Gastrocnemius medialis (tissue), 4 donors: ENCODE results near the gene UGGT1. TPM values are rescaled to one million over a fixed set of nuclear protein-coding genes. Genes with fewer than 3 reads are reported as not detected.

ENCODE experiments used
- ATAC-seq, 2 donors: fragments of 150-250 bp; one replicate each; pipeline ENCODE4 v1.9.1; 2016
- DNase-seq, 2 donors: peaks; one replicate each; pipeline ENCODE4 v3.0.0-alpha.2; 2019
- H3K27ac ChIP-seq, 4 donors: fragments of 200-600 bp; sonication (generic); 1 replicate in 1 of 4; 2 replicates in 3 of 4; pipeline ENCODE4 v1.5.1; 2016 to 2018; ENCODE audit warnings: mild to moderate bottlenecking in 2 of 4, moderate library complexity in 1 of 4
- H3K27me3 ChIP-seq, 3 donors: fragments of 200-600 bp; sonication (generic) in 2 of 3; 1 replicate in 1 of 3; 2 replicates in 2 of 3; pipeline versions ENCODE4 v1.5.1 to v1.6.0; 2016 to 2019; ENCODE audit warnings: mild to moderate bottlenecking in 1 of 3, moderate library complexity in 1 of 3
- H3K36me3 ChIP-seq, 2 donors: fragments of 200-600 bp; sonication (generic) in 1 of 2; one replicate each; pipeline ENCODE4 v1.5.1; 2017 to 2018
- H3K4me1 ChIP-seq, 2 donors: fragments of 200-600 bp; sonication (generic) in 1 of 2; one replicate each; pipeline ENCODE4 v1.5.1; 2016 to 2017; ENCODE audit warnings: mild to moderate bottlenecking in 2 of 2
- H3K4me3 ChIP-seq, 4 donors: fragments of 200-600 bp; sonication (generic) in 3 of 4; 1 replicate in 1 of 4; 2 replicates in 3 of 4; pipeline ENCODE4 v1.5.1; 2016 to 2019; ENCODE audit warnings: mild to moderate bottlenecking in 2 of 4
- H3K9me3 ChIP-seq, 3 donors: fragments of 200-600 bp; sonication (generic) in 2 of 3; 1 replicate in 1 of 3; 2 replicates in 2 of 3; pipeline ENCODE4 v1.5.1; 2016 to 2019
- CTCF ChIP-seq, 5 experiments: fragments of 450-650 bp in 3 of 5; fragments of 200-600 bp in 2 of 5; sonication (generic) in 2 of 5; IDR thresholded peaks in 4 of 5; conservative IDR thresholded peaks in 1 of 5; 1 replicate in 4 of 5; 2 replicates in 1 of 5; pipeline ENCODE4 v1.5.1; 2016 to 2019; ENCODE audit warnings: antibody characterized with exemption in 5 of 5, mild to moderate bottlenecking in 3 of 5, moderate library complexity in 3 of 5
- POLR2A ChIP-seq, 2 donors: fragments of 450-650 bp; IDR thresholded peaks; one replicate each; pipeline ENCODE4 v1.6.1; 2017; ENCODE audit warnings: antibody characterized with exemption in 2 of 2, mild to moderate bottlenecking in 2 of 2, moderate library complexity in 2 of 2
- in situ Hi-C, 4 donors: fragments of 200-750 bp; cut with MboI; loops; one replicate each; pipeline versions ENCODE4 v1.15.0 to v1.8.0; 2017; ENCODE audit warnings: low sequenced_read_pairs in 4 of 4
- intact Hi-C: fragments of 100-400 bp; cut with DNase I; formaldehyde crosslinking; loops from one replicate; pipeline ENCODE4 v1.15.1; 2023; ENCODE audit warnings: low total_unique reads
- total RNA-seq, 4 donors: library from RNA; depleted of rRNA; stranded (reverse); fragments of >200 nt; gene quantifications; one replicate each; pipeline versions ENCODE4 v1.1.0 to v1.2.3, GENCODE V29; 2016

Gene UGGT1
- total RNA-seq, 4 donors from 2014 or later: 35.1 to 51.7 (median 45.2) TPM

DNA sequence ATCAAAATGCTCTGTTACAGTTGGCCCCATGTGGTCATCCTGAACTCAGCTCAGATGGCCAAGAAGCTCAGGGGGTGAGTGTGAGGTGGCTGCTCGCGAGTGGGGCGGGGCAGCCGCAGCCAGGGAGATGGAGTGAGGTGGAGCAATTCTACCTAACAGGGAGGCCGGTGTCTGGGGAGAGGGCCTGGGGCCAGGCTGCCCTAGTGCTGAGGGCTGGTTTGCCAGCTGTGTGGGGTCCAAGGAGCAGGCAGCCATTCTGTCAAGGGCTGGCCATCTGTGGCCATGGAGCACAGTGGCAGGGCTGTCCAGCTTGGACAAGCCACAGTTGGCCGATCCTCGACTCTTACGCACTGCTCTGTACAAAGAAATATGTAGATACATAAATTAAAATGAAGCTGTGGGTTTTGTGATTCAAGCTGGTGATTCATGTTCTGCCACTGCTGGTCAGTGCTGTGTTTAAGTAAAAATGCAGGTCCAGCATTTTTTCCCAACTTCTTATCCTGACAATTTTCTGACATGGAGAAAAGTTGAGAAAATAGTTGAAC is 145.6 kb downstream of the UGGT1 start:
- no peak for DNase-seq

GRCh38 chr2:128237081-128237534 is 146.1 kb downstream of the UGGT1 start:
- DNase-seq (no peak), ATAC-seq (no peak)
- no peaks in the 10 kb centered on the region for H3K36me3 ChIP-seq
- no peak for TF ChIP-seq CTCF (IDR thresholded peaks at IDR 0.05 in 4 of 5, conservative IDR thresholded peaks at IDR 0.05 in 1 of 5)
- no peak for TF ChIP-seq POLR2A (IDR thresholded peaks at IDR 0.05)
- H3K4me1 ChIP-seq: peaks cover 8 to 10% of the 10 kb centered on the region in 2 donors
- in situ Hi-C loops: loop anchor here in 2 of 4 donors (5.0 to 10.0 kb wide), 2 partner anchors 52 to 65 kb away; no protein-coding TSS in a partner anchor
- H3K27me3 ChIP-seq: no peaks in the 10 kb centered on the region
- no peak overlapping the region for H3K27ac ChIP-seq
- intact Hi-C loops: no loop called here
- no peaks in the 10 kb centered on the region for H3K9me3 ChIP-seq
- no peak overlapping the region for H3K4me3 ChIP-seq

More for the DNA sequence above, 145.6 kb downstream of the UGGT1 start:
- Histone ChIP-seq H3K4me1 (peaks cover 8 to 10% of the 10 kb centered on the region in 2 donors), H3K36me3 (no peaks in the 10 kb centered on the region), H3K4me3 (no peak overlapping the region), H3K27me3 (no peaks in the 10 kb centered on the region), H3K27ac (no peak overlapping the region), H3K9me3 (no peaks in the 10 kb centered on the region)
- no peak for ATAC-seq
- no peak for TF ChIP-seq POLR2A (IDR thresholded peaks at IDR 0.05)
- intact Hi-C loops (no loop called here), in situ Hi-C loops (loop anchor here in 2 of 4 donors (5.0 to 10.0 kb wide), 2 partner anchors 52 to 64 kb away; no protein-coding TSS in a partner anchor)

DNA sequence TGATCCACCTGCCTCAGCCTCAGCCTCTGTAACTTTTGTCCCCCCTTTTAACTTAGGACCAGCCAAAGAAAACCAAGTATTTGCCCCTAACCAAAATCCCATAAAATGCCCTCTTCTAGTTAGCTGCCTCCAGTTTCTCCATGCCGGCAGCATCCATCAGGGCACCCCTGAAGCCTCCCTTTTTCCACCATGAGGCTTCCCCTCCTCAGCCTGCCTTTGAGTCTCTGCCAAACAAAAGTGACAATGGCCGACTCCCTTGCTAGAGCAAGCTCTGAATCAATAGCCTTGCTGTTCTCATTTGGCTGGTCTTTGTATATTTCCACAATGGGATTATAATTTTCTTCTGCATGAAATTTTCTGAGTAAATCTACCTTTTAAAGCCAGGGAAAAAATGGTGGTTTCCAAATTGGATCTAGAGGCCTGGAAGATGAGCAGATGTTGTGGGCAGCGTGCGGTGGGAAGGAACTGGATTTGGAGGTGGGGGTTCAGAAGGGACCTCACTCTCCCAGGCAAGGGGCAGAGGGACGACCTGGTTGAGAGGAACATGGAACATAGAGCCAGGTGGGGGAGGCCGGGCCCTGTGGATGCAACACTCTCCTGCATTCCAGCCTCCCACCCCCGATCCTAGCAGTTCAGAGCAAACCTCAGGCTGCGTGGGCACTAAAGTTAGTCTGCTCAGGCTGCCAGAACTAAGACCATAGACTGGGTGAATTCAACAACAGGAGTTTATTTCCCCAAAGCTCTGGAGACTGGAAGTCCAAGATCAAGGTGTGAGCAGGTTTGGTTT is 147.1 kb downstream of the UGGT1 start:
- H3K36me3 ChIP-seq: no peaks in the 10 kb centered on the region
- H3K9me3 ChIP-seq: no peaks in the 10 kb centered on the region
- no peak overlapping the region for H3K4me3 ChIP-seq
- in situ Hi-C loops: loop anchor here in 2 of 4 donors (5.0 to 10.0 kb wide), 2 partner anchors 53 to 66 kb away; no protein-coding TSS in a partner anchor
- DNase-seq (no peak), ATAC-seq (no peak)
- H3K27me3 ChIP-seq: no peaks in the 10 kb centered on the region
- peaks cover 6 to 8% of the 10 kb centered on the region in 2 donors for H3K4me1 ChIP-seq
- intact Hi-C loops: no loop called here
- H3K27ac ChIP-seq: no peak overlapping the region
- no peak for TF ChIP-seq CTCF (IDR thresholded peaks at IDR 0.05 in 4 of 5, conservative IDR thresholded peaks at IDR 0.05 in 1 of 5)
- no peak for TF ChIP-seq POLR2A (IDR thresholded peaks at IDR 0.05)

DNA sequence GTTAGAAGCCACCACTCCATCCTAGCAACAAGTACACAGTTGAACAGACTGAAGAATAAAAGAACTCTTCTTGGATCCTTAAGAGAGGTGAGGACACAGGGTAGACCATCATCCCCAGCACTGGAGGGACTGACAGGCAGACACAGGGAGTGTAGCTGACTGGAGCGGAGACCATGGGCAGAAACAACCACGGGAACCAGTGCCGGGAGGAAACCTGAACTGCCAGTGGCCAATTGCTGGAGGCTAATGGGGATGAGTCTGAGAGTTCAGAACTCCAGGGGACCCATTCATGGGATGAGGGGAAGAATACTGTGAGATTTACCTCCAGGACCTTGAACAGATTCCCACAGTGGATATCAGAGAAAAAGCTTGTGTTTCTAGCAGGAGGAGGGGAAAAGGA is 150.9 kb downstream of the UGGT1 start:
- DNase-seq: no peak
- intact Hi-C loops (no loop called here), in situ Hi-C loops (no loop called here)
- TF ChIP-seq POLR2A (IDR thresholded peaks at IDR 0.05) (no peak), CTCF (IDR thresholded peaks at IDR 0.05 in 4 of 5, conservative IDR thresholded peaks at IDR 0.05 in 1 of 5) (no peak)
- Histone ChIP-seq H3K9me3 (no peaks in the 10 kb centered on the region), H3K27ac (no peak overlapping the region), H3K36me3 (no peaks in the 10 kb centered on the region), H3K4me1 (peaks cover 3 to 4% of the 10 kb centered on the region in 2 donors), H3K4me3 (no peak overlapping the region), H3K27me3 (no peaks in the 10 kb centered on the region)
- no peak for ATAC-seq

Other genes with a start within 250 kb of the UGGT1 start
- 10 to 100 TPM; 19.1 to 26.5 (median 21.0) TPM for gene POLR2D, start 233.0 kb upstream of the UGGT1 start, total RNA-seq
- gene AMMECR1L, start 205.2 kb upstream of the UGGT1 start, total RNA-seq: 10 to 100 TPM in 1 of 4 donors, 1 to 10 TPM in 3; 7.6 to 10.4 (median 9.0) TPM
- gene SAP130, start 63.1 kb upstream of the UGGT1 start, total RNA-seq: 10 to 100 TPM; 10.1 to 16.2 (median 11.5) TPM
- gene HS6ST1, start 227.7 kb downstream of the UGGT1 start, total RNA-seq: 10 to 100 TPM; 44.6 to 63.3 (median 53.5) TPM